SK-N-SH (cell line): Measurements from ENCODE around the gene SPATA24. TPM values are rescaled to one million over a fixed set of nuclear protein-coding genes. Genes with fewer than 3 reads are reported as not detected.

Experiments used
- CTCF ChIA-PET: fragments of 300-600, 350-600 bp; formaldehyde crosslinking; extraction: SDS; loops from one replicate; lab custom pipeline; 2021; lab: Yijun Ruan, JAX
- POLR2A ChIA-PET: fragments of 350-600 bp; sonication (Branson Sonifier 250); formaldehyde crosslinking; extraction: SDS; loops from one replicate; lab custom pipeline; 2020; ENCODE audit warnings: antibody characterized with exemption, inconsistent platforms; lab: Yijun Ruan, JAX
- DNase-seq: peaks from one replicate; pipeline ENCODE4 v3.0.0; 2012
- H2AFZ ChIP-seq: fragments of 200-600 bp; sonication (generic); 2 replicates; pipeline ENCODE4 v1.8.1; 2016; ENCODE audit warnings: antibody characterized with exemption, mild to moderate bottlenecking, low read depth
- H3F3A ChIP-seq: fragments of 200-600 bp; sonication (generic); replicated peaks from 2 replicates; pipeline ENCODE3; 2016; ENCODE audit warnings: antibody characterized with exemption, mild to moderate bottlenecking; ENCODE audit not compliant: insufficient read depth
- H3K27ac ChIP-seq, 2 experiments: fragments of 200-500 bp in 1 of 2; fragments of 200-600 bp in 1 of 2; sonication (Bioruptor generic) in 1 of 2; sonication (generic), shearing (Covaris generic) in 1 of 2; 2 replicates each; pipeline versions ENCODE4 v1.5.1 to v1.6.1; 2014 to 2016; ENCODE audit warnings: low read depth in 2 of 2, inconsistent platforms in 1 of 2, low read length in 1 of 2, mild to moderate bottlenecking in 1 of 2, mixed read lengths in 1 of 2
- H3K27me3 ChIP-seq: fragments of 200-600 bp; sonication (generic), shearing (Covaris generic); 2 replicates; pipeline ENCODE4 v1.6.1; 2016; ENCODE audit warnings: mixed run types; ENCODE audit not compliant: insufficient read depth
- H3K36me3 ChIP-seq, 2 experiments: fragments of 200-500 bp in 1 of 2; fragments of 200-600 bp in 1 of 2; sonication (Bioruptor generic) in 1 of 2; sonication (generic) in 1 of 2; replicated peaks in 1 of 2; 2 replicates each; pipeline versions ENCODE3 to v1.5.1; 2014 to 2016; ENCODE audit warnings: low read length in 1 of 2, mild to moderate bottlenecking in 1 of 2; ENCODE audit not compliant: insufficient read depth in 2 of 2, control insufficient read depth in 1 of 2
- H3K4me1 ChIP-seq, 2 experiments: fragments of 200-500 bp in 1 of 2; fragments of 200-600 bp in 1 of 2; sonication (Bioruptor generic) in 1 of 2; sonication (generic), shearing (Covaris generic) in 1 of 2; 2 replicates each; pipeline versions ENCODE4 v1.5.1 to v1.6.1; 2014 to 2016; ENCODE audit warnings: low read depth in 1 of 2, low read length in 1 of 2, mixed run types in 1 of 2; ENCODE audit not compliant: insufficient read depth in 2 of 2, control insufficient read depth in 1 of 2
- H3K4me2 ChIP-seq: fragments of 200-600 bp; sonication (generic), shearing (Covaris generic); 2 replicates; pipeline ENCODE4 v1.6.1; 2017; ENCODE audit warnings: mixed run types
- H3K4me3 ChIP-seq, 2 experiments: fragments of 200-500 bp in 1 of 2; fragments of 200-600 bp in 1 of 2; sonication (Bioruptor generic) in 1 of 2; sonication (generic), shearing (Covaris generic) in 1 of 2; 2 replicates each; pipeline versions ENCODE4 v1.5.1 to v1.8.1; 2014 to 2016; ENCODE audit warnings: low read depth in 2 of 2, inconsistent platforms in 1 of 2, low read length in 1 of 2, mild to moderate bottlenecking in 1 of 2, mixed read lengths in 1 of 2, moderate library complexity in 1 of 2
- H3K79me2 ChIP-seq: fragments of 200-600 bp; sonication (generic); 2 replicates; pipeline ENCODE4 v1.8.1; 2017; ENCODE audit warnings: mild to moderate bottlenecking; ENCODE audit not compliant: insufficient read depth
- H3K9ac ChIP-seq: fragments of 200-600 bp; sonication (generic); 2 replicates; pipeline ENCODE4 v1.6.1; 2017; ENCODE audit warnings: mixed run types
- H3K9me2 ChIP-seq: fragments of 200-600 bp; sonication (generic); 2 replicates; pipeline ENCODE4 v1.6.1; 2017; ENCODE audit warnings: mixed run types
- H3K9me3 ChIP-seq: fragments of 200-600 bp; sonication (generic); 2 replicates; pipeline ENCODE4 v1.6.1; 2017; ENCODE audit warnings: mixed run types, mild to moderate bottlenecking, moderate library complexity
- H4K20me1 ChIP-seq: fragments of 200-600 bp; sonication (generic); 2 replicates; pipeline ENCODE4 v1.6.1; 2017; ENCODE audit warnings: mild to moderate bottlenecking, mixed run types; ENCODE audit not compliant: insufficient read depth
- ELF1 ChIP-seq: IDR thresholded peaks from 2 replicates; pipeline ENCODE4 v1.4.0; 2012
- EP300 ChIP-seq, 2 experiments: IDR thresholded peaks; 2 replicates each; pipeline versions ENCODE4 v1.4.0 to v1.6.1; 2012; ENCODE audit warnings: borderline replicate concordance in 1 of 2, low read depth in 1 of 2, low read length in 1 of 2
- FOSL2 ChIP-seq: IDR thresholded peaks from 2 replicates; pipeline ENCODE4 v1.4.0; 2012; ENCODE audit warnings: low read depth, mild to moderate bottlenecking, moderate library complexity, borderline replicate concordance
- FOXJ3 ChIP-seq: sonication (generic); formaldehyde crosslinking; IDR thresholded peaks from 2 replicates; pipeline ENCODE4 v1.5.1; 2020; ENCODE audit warnings: mild to moderate bottlenecking, missing genetic modification reagents
- FOXM1 ChIP-seq: IDR thresholded peaks from 2 replicates; pipeline ENCODE4 v1.4.0; 2012; ENCODE audit warnings: low read depth, mild to moderate bottlenecking
- MEF2A ChIP-seq: IDR thresholded peaks from 2 replicates; pipeline ENCODE4 v1.4.0; 2012; ENCODE audit warnings: low read depth, borderline replicate concordance
- MXI1 ChIP-seq: IDR thresholded peaks from 2 replicates; pipeline ENCODE4 v1.6.1; 2012; ENCODE audit warnings: mild to moderate bottlenecking, low read depth, low read length, improper control_type of control experiment
- NFIC ChIP-seq: IDR thresholded peaks from 2 replicates; pipeline ENCODE4 v1.4.0; 2012; ENCODE audit warnings: borderline replicate concordance
- NRF1 ChIP-seq: IDR thresholded peaks from 2 replicates; pipeline ENCODE4 v1.6.1; 2012; ENCODE audit warnings: low read depth, mild to moderate bottlenecking, low read length
- RAD21 ChIP-seq: IDR thresholded peaks from 2 replicates; pipeline ENCODE4 v1.6.1; 2012; ENCODE audit warnings: mild to moderate bottlenecking, low read length
- SMC3 ChIP-seq: IDR thresholded peaks from 2 replicates; pipeline ENCODE4 v1.6.1; 2012; ENCODE audit warnings: low read depth, low read length, improper control_type of control experiment
- TEAD4 ChIP-seq: IDR thresholded peaks from 2 replicates; pipeline ENCODE4 v1.4.0; 2012; ENCODE audit warnings: mild to moderate bottlenecking, borderline replicate concordance; ENCODE audit not compliant: insufficient read depth
- YY1 ChIP-seq: IDR thresholded peaks from 2 replicates; pipeline ENCODE4 v1.4.0; 2012; ENCODE audit warnings: low read depth, mild to moderate bottlenecking
- WGBS: methylation state at CpG from one replicate; pipeline ENCODE4 v1.1.6; 2017; ENCODE audit warnings: low lambda C conversion rate; 5-methylcytosine and 5-hydroxymethylcytosine counted together
- polyA plus RNA-seq, 3 experiments: library from polyadenylated mRNA; depleted of rRNA; stranded (reverse); fragments of >200 nt; gene quantifications; 2 replicates each; pipeline ENCODE4 v1.2.3, GENCODE V29; 2012
- TF ChIP-seq, protein P1 (sequence below): fragments of 150-350 bp; IDR thresholded peaks from 2 replicates; pipeline ENCODE4 v1.6.1; 2016; ENCODE audit warnings: mild to moderate bottlenecking, low read depth, low read length
- TF ChIP-seq, protein P2 (sequence below): IDR thresholded peaks from 2 replicates; pipeline ENCODE4 v1.4.0; 2012; ENCODE audit warnings: low read depth, borderline replicate concordance
- TF ChIP-seq, protein P3 (sequence below): IDR thresholded peaks from 2 replicates; pipeline ENCODE4; 2012
- TF ChIP-seq, protein P4 (sequence below): IDR thresholded peaks from 2 replicates; pipeline ENCODE4 v1.6.1; 2012; ENCODE audit warnings: mild to moderate bottlenecking, low read depth, low read length, moderate library complexity
- TF ChIP-seq, protein P5 (sequence below): fragments of 200-600 bp; sonication (generic); IDR thresholded peaks from 2 replicates; pipeline ENCODE4 v1.6.1; 2017; ENCODE audit warnings: antibody characterized with exemption, mild to moderate bottlenecking, moderate library complexity
- TF ChIP-seq, protein P6 (sequence below): IDR thresholded peaks from 2 replicates; pipeline ENCODE4 v1.4.0; 2012; ENCODE audit warnings: low read depth
- TF ChIP-seq, protein P7 (sequence below): fragments of 150-350 bp; IDR thresholded peaks from 2 replicates; pipeline ENCODE4 v1.6.1; 2017; ENCODE audit warnings: antibody characterized with exemption, low read length, low read depth, borderline replicate concordance

Gene SPATA24
- polyA plus RNA-seq, 1 of the 3 experiments (the other 2 are of a cell fraction) = 7.6 TPM

DNA sequence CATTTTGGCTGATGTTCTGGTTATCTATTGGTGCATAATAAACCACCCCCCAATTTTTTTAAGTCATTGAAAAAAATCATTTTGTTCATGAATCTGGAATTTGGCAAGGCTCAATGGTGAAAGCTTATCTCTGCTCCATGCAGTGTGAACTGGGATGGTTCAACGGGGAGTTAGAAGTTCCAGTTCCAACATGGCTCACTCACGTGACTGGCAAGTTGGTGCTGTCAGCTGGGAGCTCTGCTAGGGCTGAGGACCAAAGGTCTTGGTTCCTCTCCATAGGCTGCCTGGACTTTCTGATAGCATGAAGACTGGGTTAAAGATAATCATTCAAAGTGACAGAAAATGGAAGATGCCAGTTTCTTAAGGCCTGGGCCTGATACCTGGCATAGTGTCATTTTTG lies 3.1 kb upstream of the SPATA24 start:
- Histone ChIP-seq H3K4me3 (no peak overlapping the region), H3K36me3 (peaks cover 0 to 4% of the 10 kb centered on the region in 2 experiments), H3K27me3 (no peaks in the 10 kb centered on the region), H3K27ac (no peak overlapping the region), H3K4me2 (no peak overlapping the region), H3K9me2 (no peaks in the 10 kb centered on the region), H3K9ac (no peak overlapping the region), H3K79me2 (no peaks in the 10 kb centered on the region), H3K4me1 (peaks cover 0 to 27% of the 10 kb centered on the region in 2 experiments; a peak in 1 of 4 replicates), H3K9me3 (no peaks in the 10 kb centered on the region), H4K20me1 (no peaks in the 10 kb centered on the region), H3F3A (peaks cover 8% of the 10 kb centered on the region), H2AFZ (no peak overlapping the region)
- CTCF ChIA-PET = interaction anchor here (0.9 to 1.3 kb wide), 2 partner anchors 11 to 15 kb away, joined by 5 read pairs; no protein-coding TSS in a partner anchor
- POLR2A ChIA-PET = no interaction called here
- DNase-seq = no peak
- WGBS = 87% methylated on average over 2 of the region's 2 CpGs
- no peak for TF ChIP-seq FOSL2
- TF ChIP-seq YY1 = no peak
- TF ChIP-seq, protein P1, sequence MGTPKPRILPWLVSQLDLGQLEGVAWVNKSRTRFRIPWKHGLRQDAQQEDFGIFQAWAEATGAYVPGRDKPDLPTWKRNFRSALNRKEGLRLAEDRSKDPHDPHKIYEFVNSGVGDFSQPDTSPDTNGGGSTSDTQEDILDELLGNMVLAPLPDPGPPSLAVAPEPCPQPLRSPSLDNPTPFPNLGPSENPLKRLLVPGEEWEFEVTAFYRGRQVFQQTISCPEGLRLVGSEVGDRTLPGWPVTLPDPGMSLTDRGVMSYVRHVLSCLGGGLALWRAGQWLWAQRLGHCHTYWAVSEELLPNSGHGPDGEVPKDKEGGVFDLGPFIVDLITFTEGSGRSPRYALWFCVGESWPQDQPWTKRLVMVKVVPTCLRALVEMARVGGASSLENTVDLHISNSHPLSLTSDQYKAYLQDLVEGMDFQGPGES = no peak
- TF ChIP-seq SMC3 = no peak
- no peak for TF ChIP-seq EP300 (IDR thresholded peaks at IDR 0.05; ENCODE audit: borderline replicate concordance in 1 of 2, low read depth in 1 of 2, low read length in 1 of 2)
- TF ChIP-seq RAD21 = no peak
- TF ChIP-seq NFIC = no peak
- TF ChIP-seq MEF2A = no peak
- TF ChIP-seq, protein P2, sequence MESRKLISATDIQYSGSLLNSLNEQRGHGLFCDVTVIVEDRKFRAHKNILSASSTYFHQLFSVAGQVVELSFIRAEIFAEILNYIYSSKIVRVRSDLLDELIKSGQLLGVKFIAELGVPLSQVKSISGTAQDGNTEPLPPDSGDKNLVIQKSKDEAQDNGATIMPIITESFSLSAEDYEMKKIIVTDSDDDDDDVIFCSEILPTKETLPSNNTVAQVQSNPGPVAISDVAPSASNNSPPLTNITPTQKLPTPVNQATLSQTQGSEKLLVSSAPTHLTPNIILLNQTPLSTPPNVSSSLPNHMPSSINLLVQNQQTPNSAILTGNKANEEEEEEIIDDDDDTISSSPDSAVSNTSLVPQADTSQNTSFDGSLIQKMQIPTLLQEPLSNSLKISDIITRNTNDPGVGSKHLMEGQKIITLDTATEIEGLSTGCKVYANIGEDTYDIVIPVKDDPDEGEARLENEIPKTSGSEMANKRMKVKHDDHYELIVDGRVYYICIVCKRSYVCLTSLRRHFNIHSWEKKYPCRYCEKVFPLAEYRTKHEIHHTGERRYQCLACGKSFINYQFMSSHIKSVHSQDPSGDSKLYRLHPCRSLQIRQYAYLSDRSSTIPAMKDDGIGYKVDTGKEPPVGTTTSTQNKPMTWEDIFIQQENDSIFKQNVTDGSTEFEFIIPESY = no peak
- no peak for TF ChIP-seq FOXJ3 (CRISPR knock-in tag)
- no peak for TF ChIP-seq FOXM1
- TF ChIP-seq TEAD4 = no peak
- TF ChIP-seq, protein P3, sequence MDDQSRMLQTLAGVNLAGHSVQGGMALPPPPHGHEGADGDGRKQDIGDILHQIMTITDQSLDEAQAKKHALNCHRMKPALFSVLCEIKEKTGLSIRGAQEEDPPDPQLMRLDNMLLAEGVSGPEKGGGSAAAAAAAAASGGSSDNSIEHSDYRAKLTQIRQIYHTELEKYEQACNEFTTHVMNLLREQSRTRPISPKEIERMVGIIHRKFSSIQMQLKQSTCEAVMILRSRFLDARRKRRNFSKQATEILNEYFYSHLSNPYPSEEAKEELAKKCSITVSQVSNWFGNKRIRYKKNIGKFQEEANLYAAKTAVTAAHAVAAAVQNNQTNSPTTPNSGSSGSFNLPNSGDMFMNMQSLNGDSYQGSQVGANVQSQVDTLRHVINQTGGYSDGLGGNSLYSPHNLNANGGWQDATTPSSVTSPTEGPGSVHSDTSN = no peak
- TF ChIP-seq, protein P4, sequence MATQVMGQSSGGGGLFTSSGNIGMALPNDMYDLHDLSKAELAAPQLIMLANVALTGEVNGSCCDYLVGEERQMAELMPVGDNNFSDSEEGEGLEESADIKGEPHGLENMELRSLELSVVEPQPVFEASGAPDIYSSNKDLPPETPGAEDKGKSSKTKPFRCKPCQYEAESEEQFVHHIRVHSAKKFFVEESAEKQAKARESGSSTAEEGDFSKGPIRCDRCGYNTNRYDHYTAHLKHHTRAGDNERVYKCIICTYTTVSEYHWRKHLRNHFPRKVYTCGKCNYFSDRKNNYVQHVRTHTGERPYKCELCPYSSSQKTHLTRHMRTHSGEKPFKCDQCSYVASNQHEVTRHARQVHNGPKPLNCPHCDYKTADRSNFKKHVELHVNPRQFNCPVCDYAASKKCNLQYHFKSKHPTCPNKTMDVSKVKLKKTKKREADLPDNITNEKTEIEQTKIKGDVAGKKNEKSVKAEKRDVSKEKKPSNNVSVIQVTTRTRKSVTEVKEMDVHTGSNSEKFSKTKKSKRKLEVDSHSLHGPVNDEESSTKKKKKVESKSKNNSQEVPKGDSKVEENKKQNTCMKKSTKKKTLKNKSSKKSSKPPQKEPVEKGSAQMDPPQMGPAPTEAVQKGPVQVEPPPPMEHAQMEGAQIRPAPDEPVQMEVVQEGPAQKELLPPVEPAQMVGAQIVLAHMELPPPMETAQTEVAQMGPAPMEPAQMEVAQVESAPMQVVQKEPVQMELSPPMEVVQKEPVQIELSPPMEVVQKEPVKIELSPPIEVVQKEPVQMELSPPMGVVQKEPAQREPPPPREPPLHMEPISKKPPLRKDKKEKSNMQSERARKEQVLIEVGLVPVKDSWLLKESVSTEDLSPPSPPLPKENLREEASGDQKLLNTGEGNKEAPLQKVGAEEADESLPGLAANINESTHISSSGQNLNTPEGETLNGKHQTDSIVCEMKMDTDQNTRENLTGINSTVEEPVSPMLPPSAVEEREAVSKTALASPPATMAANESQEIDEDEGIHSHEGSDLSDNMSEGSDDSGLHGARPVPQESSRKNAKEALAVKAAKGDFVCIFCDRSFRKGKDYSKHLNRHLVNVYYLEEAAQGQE = no peak
- TF ChIP-seq, protein P5, sequence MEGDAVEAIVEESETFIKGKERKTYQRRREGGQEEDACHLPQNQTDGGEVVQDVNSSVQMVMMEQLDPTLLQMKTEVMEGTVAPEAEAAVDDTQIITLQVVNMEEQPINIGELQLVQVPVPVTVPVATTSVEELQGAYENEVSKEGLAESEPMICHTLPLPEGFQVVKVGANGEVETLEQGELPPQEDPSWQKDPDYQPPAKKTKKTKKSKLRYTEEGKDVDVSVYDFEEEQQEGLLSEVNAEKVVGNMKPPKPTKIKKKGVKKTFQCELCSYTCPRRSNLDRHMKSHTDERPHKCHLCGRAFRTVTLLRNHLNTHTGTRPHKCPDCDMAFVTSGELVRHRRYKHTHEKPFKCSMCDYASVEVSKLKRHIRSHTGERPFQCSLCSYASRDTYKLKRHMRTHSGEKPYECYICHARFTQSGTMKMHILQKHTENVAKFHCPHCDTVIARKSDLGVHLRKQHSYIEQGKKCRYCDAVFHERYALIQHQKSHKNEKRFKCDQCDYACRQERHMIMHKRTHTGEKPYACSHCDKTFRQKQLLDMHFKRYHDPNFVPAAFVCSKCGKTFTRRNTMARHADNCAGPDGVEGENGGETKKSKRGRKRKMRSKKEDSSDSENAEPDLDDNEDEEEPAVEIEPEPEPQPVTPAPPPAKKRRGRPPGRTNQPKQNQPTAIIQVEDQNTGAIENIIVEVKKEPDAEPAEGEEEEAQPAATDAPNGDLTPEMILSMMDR = no peak
- TF ChIP-seq MXI1 = no peak
- no peak for TF ChIP-seq NRF1
- TF ChIP-seq ELF1 = no peak
- TF ChIP-seq, protein P6, sequence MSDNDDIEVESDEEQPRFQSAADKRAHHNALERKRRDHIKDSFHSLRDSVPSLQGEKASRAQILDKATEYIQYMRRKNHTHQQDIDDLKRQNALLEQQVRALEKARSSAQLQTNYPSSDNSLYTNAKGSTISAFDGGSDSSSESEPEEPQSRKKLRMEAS = no peak
- TF ChIP-seq, protein P7, sequence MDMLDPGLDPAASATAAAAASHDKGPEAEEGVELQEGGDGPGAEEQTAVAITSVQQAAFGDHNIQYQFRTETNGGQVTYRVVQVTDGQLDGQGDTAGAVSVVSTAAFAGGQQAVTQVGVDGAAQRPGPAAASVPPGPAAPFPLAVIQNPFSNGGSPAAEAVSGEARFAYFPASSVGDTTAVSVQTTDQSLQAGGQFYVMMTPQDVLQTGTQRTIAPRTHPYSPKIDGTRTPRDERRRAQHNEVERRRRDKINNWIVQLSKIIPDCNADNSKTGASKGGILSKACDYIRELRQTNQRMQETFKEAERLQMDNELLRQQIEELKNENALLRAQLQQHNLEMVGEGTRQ = no peak
